Subcutaneous abdominal adipose tissue (tissue), 5 donors: ENCODE measurements around the gene GPR25.

Source experiments
- H3K27ac ChIP-seq: one replicate; pipeline ENCODE4 v1.7.0; 2013; ENCODE audit warnings: low read depth, mild to moderate bottlenecking, inconsistent platforms, low read length, moderate library complexity
- H3K27me3 ChIP-seq, 5 donors: one replicate each; pipeline ENCODE4 v1.7.0; 2013; ENCODE audit warnings: low read length in 5 of 5, inconsistent platforms in 1 of 5; ENCODE audit not compliant: control insufficient read depth in 5 of 5, insufficient read depth in 4 of 5
- H3K36me3 ChIP-seq, 5 donors: one replicate each; pipeline ENCODE4 v1.7.0; 2013; ENCODE audit warnings: low read length in 5 of 5; ENCODE audit not compliant: control insufficient read depth in 5 of 5, insufficient read depth in 5 of 5
- H3K4me1 ChIP-seq, 5 donors: one replicate each; pipeline ENCODE4 v1.7.0; 2013; ENCODE audit warnings: low read length in 5 of 5, mild to moderate bottlenecking in 3 of 5, moderate library complexity in 1 of 5; ENCODE audit not compliant: control insufficient read depth in 5 of 5, insufficient read depth in 5 of 5
- H3K4me3 ChIP-seq, 5 donors: one replicate each; pipeline ENCODE4 v1.7.0; 2013; ENCODE audit warnings: low read length in 5 of 5, low read depth in 1 of 5
- H3K9ac ChIP-seq, 5 donors: one replicate each; pipeline ENCODE4 v1.7.0; 2013; ENCODE audit warnings: low read length in 5 of 5, mild to moderate bottlenecking in 4 of 5, moderate library complexity in 3 of 5
- H3K9me3 ChIP-seq, 5 donors: one replicate each; pipeline ENCODE4 v1.7.0; 2013; ENCODE audit warnings: low read length in 5 of 5; ENCODE audit not compliant: control insufficient read depth in 5 of 5
- donor health status: healthy.
- donor health status: healthy.
- donor health status: healthy.
- donor health status: healthy.
- donor health status: healthy.

GPR25 gene

DNA sequence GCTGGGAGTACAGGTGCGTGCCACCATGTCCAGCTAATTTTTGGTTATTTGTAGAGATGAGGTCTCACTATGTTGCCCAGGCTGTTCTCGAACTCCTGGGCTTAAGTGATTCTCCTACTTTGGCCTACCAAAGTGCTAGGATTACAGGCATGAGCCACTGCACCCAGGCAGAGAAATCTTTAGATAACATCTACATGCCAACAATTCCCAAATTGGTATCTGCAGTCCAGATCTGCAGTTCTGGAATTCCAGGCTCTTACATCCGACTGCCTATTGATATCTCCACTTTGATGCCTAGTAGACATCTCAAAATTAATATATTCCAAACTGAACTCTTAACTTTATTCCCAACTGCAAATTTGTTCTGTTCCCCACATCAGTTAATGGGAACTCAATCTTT lies 45.2 kb downstream of the GPR25 start:
- Histone ChIP-seq H3K4me3 (no peak overlapping the region), H3K4me1 (no peaks in the 10 kb centered on the region), H3K9me3 (no peaks in the 10 kb centered on the region), H3K27ac (no peak overlapping the region), H3K9ac (no peak overlapping the region), H3K36me3 (no peaks in the 10 kb centered on the region), H3K27me3 (peaks cover 0 to 8% (median 0%) of the 10 kb centered on the region in 5 donors)

DNA sequence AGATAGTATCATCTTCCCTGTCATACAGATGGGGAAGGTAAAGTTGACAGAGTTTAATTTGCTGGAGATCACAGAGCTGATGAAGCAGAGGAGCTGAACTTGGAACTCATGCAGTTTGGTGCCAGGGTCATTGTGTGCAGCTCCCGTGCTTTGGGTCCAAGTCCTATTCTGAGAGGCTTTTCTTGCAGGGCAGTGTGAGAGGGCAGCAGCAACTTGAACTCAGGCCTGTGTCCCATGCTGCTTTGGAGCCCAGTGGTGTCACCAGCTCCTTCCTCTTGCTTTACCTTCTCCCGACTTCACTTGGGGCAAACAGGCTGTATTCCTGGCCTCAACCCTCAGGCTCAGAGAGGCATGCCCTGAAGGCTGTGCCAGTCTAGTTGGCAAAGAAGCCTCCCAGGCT lies 46.6 kb downstream of the GPR25 start:
- Histone ChIP-seq H3K9ac (no peak overlapping the region), H3K27ac (no peak overlapping the region), H3K4me1 (no peaks in the 10 kb centered on the region), H3K4me3 (no peak overlapping the region), H3K36me3 (no peaks in the 10 kb centered on the region), H3K27me3 (peaks cover 0 to 8% (median 0%) of the 10 kb centered on the region in 5 donors), H3K9me3 (no peaks in the 10 kb centered on the region)

DNA sequence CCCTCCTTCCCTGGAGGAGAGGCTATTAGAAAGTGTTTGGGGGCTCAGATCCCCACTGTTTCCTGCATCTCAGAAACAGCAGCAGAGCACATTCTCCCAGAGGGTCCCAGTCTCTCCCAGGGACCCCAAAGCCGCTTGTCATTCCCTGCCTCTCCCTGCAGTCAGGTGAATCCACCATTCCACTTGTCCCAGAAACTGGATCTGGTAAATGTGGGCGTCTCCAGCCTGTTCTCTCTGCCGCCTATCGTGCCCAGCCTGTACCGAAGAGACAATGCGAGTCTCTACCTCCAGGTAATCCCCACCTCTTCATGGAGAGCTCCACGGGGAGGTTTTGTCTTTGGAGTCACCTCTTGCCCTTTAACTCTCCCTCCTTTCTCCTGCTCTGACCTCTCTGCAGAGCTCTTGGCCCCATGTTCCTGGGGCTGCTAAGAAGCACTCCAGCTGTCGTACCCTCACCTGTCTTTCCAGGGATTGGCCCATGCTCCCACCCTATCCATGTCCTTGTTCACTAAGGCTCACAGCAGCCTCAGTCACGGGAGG lies 48.9 kb downstream of the GPR25 start:
- H3K36me3 ChIP-seq = no peaks in the 10 kb centered on the region
- H3K27me3 ChIP-seq = no peaks in the 10 kb centered on the region
- H3K27ac ChIP-seq = no peak overlapping the region

GRCh38 chr1:200922406-200922805 lies 49.6 kb downstream of the GPR25 start:
- Histone ChIP-seq H3K9me3 (no peaks in the 10 kb centered on the region), H3K36me3 (no peaks in the 10 kb centered on the region), H3K4me3 (no peak overlapping the region), H3K4me1 (no peaks in the 10 kb centered on the region), H3K27me3 (no peaks in the 10 kb centered on the region), H3K27ac (no peak overlapping the region), H3K9ac (no peak overlapping the region)

More for the DNA sequence above, 48.9 kb downstream of the GPR25 start:
- Histone ChIP-seq H3K4me1 (no peaks in the 10 kb centered on the region), H3K9me3 (no peaks in the 10 kb centered on the region), H3K9ac (no peak overlapping the region), H3K4me3 (no peak overlapping the region)

DNA sequence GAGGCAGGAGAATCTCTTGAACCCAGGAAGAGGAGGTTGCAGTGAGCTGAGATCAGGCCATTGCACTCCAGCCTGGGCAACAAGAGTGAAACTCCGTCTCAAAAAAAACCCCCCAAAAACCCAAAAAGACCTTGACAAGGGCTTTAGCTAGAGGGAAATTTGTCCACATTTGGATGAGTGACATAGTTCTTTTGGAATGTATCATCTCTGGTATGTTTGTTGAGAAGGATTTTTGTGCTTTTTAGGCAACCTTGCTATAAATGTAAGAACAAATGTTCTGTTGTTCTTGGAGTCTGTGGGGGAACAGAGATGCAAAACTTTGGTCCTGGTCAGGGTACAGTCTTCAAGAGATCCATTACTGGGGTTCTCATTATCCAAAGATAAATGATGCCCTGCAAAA lies 50.8 kb downstream of the GPR25 start:
- H3K27ac ChIP-seq = no peak overlapping the region
- no peaks in the 10 kb centered on the region for H3K4me1 ChIP-seq
- no peaks in the 10 kb centered on the region for H3K9me3 ChIP-seq
- H3K27me3 ChIP-seq = no peaks in the 10 kb centered on the region
- H3K36me3 ChIP-seq = no peaks in the 10 kb centered on the region
- no peak overlapping the region for H3K4me3 ChIP-seq
- H3K9ac ChIP-seq = no peak overlapping the region
